Stomach (tissue), 4 donors: Measurements from ENCODE around the gene IPPK.

Experiments
- CTCF ChIP-seq, 7 experiments: fragments of 450-650 bp in 4 of 7; fragments of 200-600 bp in 3 of 7; sonication (generic) in 3 of 7; IDR thresholded peaks; one replicate each; pipeline ENCODE4 v1.5.1; 2016 to 2019; ENCODE audit warnings: antibody characterized with exemption in 7 of 7, control low read depth in 2 of 7, mild to moderate bottlenecking in 1 of 7
- POLR2A ChIP-seq, 4 donors: fragments of 450-650 bp; IDR thresholded peaks; one replicate each; pipeline ENCODE4 v1.6.1; 2016; ENCODE audit warnings: antibody characterized with exemption in 4 of 4, control low read depth in 2 of 4, mild to moderate bottlenecking in 1 of 4, moderate library complexity in 1 of 4
- POLR2AphosphoS5 ChIP-seq, 3 donors: sonication (generic); formaldehyde crosslinking; IDR thresholded peaks; one replicate each; pipeline ENCODE4 v1.6.1; 2016; ENCODE audit warnings: antibody characterized with exemption in 3 of 3

- TF ChIP-seq CTCF (IDR thresholded peaks at IDR 0.05) (no peak), POLR2AphosphoS5 (IDR thresholded peaks at IDR 0.05) (no peak), POLR2A (IDR thresholded peaks at IDR 0.05) (no peak)
Measured at GRCh38 chr9:92607088-92607487, 62.8 kb downstream of the IPPK start.
